GM18505 (cell line): Measurements from ENCODE around the gene DPP6.

ENCODE experiments used
- ATAC-seq: cut with Tn5 transposase; IDR thresholded peaks from one replicate; pipeline ENCODE4 v1.9.1; 2021; ENCODE audit not compliant: unreplicated experiment
- POLR2A ChIP-seq: IDR thresholded peaks from 4 replicates; pipeline ENCODE4 v1.6.1; 2011; ENCODE audit warnings: borderline replicate concordance; ENCODE audit not compliant: insufficient read depth, insufficient read length; ENCODE audit errors: extremely low read depth

The DPP6 gene

DNA sequence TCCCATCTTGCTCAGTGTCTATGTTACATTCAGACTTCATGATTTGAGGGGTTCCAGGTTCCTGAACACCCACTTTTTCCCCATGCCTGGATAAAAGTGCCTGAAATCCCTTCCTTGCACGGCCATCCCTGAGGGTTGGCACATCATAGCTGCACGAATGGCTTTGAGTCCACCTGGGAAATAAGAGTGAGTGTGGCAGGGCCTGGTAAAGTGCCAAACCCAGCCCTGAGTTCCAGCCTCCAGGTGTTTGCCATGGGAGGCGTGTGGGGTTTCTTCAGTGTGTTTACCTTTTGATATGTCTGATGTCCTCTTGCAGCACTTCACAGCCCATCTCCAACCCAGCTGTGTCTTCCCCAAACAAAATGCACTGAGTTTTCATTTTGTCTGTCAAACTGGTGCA lies 805.0 kb downstream of the DPP6 start:
- no peak for ATAC-seq
- TF ChIP-seq POLR2A: no peak

DNA sequence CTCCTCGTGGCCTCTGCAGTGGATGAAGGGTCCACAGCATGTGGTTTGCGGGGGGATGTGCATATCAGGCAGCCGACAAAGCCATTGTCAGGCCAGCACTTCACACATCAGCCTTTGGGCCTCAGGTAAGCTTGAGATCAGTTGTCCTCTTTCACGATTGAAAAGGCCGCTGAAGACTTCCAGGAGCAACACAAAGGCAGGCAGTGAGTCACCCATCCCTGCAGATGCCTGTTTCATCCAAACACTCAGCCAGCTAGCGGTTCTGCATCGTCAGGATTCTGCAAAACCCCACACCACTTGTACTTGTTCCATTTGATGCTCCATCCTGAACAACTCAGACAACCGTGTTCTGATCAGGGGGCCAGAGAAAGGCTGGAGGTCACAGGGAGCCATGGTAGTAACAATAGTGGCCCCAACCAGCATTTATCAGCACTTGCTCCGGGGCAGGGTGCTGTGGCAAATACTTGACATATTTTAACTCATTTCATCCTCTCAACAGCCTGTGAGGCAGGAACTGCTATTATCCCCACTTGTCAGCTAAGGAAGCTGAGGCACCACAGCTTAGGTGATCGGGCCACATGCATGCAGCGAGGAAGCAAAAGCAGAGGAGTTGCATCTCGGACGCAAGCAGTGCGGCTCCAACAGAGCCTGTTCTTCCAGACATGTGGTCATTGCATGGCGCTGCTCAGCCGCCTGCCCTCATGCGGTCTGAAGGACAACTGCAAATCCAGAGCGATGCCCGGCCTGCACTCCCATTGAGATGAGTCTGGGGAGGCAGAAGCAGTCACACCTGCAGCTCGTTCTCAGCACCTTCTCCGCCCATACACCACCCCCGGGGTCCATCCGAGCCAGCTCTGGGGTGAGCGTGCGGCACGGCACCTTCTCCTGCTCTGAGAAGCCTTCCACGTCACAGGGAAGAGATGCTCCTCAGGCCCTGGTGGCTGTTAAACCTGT lies 805.8 kb downstream of the DPP6 start:
- ATAC-seq: no peak

DNA sequence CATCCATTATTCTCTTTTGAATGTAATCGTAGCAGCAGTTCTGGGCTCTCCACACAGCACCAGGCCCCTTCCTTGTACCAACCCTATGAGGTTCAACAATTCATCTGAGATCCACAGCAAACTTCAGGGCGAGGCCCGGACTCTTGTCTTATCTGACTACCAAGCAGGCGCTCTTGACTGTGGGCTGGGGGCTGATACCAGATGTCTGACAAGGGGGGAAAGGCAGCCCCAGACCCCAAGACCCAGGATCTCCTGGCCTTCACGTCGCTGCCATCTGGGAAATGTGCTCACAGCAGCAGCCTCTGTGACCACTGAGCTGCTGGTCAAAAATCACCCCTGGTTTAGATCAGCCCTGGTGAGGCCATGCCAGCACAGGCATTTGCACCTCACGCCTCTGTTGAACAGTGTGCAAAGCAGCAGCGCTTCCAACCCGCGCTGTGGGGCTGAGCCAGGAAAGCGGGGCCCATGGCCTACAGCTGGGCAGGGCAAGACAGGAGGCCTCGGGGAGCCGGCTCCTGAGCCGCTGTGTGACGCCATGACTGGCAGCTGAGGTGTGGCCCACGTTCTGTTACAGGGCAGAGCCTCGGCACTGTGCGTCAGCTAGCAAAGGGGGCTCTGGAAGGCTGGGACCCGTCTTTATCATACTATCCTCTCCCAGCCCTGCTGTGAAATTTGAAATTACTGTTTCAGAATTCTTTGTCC lies 806.8 kb downstream of the DPP6 start:
- TF ChIP-seq POLR2A: no peak

More for the DNA sequence above, 805.8 kb downstream of the DPP6 start:
- TF ChIP-seq POLR2A: no peak

DNA sequence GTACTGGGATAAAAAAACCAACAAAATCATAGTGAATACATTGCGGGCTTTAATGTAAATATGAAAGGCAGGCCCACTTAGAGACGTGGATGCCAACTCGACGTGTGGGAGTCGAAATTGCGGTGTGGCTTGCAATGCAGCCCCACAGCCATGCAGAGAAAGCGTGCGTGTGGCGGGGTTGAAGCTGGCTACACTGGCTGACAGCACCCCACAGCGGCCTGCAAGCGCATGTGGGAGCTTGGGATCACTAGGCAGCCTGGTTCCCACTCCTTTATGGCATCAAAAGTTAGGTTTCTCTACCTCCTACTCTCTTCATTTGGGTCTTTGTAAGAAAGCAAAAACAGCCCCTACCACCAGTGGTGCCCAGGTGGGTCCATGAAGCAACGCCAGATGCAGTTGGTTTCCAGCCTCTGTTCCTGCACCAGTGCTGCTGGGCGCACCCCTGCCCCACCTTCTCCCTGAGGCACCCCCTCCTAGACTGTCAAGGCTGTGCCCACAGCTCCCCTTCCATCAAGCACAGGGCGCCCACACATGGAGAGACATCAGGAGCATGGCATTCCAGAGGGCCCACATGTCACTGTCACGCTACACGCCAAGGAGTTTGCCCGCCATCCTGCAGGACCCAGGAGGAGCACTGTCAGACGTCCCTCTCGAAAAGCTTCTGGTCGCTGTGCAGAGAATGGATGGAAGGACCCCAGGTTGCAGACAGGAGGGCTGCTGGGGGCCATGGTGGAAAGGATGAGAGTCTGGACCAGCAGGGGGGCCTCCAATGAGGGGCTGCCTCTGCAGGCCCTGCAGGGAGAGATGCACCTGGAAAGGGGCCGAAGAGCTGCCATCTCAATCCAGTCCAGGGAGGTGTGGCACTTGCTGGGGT lies 807.8 kb downstream of the DPP6 start:
- TF ChIP-seq POLR2A: no peak
- no peak for ATAC-seq

More for the DNA sequence above, 806.8 kb downstream of the DPP6 start:
- ATAC-seq: no peak

DNA sequence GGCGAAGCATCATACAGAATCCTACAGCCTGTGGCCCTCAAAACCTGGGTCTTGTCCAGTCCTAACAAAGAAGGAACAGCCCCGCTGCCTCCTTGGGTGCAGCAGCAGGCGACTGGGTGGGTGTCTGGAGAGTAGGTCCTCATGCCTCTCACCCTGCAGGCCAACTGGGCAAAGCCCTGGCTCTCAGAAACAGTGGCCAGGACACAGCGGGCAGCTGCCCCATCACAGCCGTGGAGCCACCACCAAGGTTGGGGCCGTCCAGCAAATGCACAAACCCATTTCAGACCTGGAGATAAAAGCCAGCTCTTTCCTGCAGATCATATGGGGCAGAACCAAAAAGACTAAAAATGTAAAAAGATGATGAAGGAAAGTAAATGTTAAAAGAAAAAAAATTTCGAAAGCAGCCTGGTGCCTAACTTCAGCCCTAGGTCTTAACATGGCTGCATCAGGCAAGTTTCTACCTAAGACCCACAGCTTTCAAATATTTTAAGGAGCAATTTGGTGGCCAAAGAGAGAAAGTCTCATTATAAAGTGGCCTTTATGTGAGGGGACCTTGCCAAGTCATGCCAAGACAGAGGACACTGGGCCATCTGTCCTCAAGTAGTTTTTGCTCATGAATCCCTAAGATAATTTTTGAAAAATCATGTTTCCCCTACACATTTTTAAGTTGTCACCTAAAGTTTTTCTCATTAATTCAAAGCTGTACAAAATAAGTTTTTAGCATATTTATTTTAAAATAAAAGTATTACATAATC lies 808.6 kb downstream of the DPP6 start:
- no peak for TF ChIP-seq POLR2A
- ATAC-seq: no peak

DNA sequence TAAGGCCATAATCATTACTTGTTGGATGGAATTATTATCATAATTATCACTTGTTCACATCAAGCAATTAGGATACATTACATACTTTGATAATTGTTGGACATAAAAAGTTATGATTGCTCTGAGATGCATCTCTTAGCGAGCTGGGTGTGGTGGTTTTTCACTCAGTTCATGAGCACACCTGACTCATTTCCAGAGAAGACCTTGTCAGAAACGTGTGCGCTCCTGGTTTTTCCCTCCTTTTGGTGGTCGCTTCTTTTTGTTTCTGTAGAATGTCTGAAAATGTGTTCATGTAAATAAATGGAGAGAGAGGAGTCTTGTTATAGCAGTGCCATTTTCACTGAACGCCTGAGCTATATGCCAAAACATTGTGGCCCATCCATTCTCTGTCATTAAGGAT lies 809.4 kb downstream of the DPP6 start:
- no peak for ATAC-seq
- no peak for TF ChIP-seq POLR2A

DNA sequence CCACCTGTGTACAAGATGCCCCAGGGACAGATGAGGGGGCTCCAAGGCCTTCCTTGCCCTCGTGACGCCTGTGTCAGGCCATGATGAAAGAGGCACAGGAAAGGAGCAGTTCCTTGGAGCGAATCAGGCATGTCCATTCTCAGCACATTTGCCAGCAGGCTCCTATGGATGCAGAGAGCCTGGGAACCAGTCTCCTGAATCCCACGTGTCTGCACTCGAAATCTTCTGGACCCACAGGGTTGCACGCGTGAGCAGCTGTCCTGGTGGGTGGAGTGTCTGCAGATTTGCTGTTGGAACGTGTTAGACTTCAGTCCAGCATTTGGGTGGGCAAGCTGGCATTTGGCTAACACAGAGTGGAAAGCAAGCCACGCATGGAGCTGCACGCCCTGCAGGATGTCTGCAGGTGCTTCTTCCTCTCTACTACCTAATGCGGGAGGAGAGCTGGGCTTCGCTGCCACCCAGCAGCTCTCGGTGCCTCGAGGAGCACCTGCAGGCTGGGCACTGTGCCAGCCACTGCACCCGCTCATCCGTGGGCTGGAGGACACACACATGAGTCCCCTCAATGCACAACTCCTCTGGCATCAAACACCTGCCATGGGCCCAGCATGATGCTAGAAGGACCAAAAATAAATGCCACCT lies 810.1 kb downstream of the DPP6 start:
- no peak for ATAC-seq
- no peak for TF ChIP-seq POLR2A

DNA sequence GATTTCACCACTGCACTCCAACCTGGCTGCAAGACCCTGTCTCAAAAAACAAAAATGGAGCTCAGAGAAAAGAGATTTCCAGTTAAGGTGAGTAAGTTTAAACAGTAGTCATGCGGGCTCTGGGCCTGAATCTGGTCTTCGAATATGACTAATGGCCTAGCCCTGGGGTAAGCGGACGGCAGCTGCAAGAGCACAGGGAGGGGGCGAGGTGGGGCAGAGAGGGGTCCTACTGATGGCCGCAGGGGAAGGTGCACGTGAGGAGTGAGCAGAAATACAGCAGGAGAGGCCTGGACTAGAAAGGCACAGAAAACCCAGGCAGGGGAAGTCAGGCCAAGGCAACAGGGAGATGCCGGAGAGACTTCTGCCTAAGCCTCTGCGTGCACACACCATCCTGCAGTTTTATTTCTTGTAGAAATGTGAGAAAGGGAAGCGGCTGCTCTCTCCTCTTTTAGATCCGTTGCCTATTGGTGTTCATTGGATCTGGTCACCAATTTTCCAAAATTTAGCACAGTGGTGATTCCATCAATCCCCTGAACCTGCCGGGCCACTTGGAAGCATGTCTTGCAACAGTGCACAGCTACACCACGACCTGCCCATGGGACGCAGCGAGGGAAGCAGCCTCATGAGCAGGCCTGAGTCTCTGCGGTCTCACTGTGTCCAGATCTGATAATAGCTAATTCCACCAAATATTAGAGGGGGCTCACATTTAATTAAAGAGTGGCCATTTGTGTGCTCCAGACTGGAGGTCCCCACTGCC lies 811.7 kb downstream of the DPP6 start:
- ATAC-seq: no peak

DNA sequence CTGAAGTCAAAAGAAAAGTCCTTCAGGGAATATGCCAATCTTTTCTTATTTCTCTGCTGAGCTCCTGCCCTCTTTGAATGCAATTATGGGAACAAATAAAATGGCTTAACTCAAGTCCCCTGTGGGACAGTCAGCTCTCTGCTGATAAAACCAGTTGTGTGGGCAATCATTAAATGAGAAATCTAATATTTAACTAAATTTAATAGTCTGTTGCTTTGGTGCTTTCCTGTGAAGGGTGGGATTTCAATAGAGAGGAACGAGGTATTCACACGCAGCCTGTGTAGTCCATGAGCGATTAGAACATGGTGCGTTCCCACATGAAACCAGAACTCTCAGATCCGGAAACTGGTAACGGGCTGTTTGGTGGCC lies 812.3 kb downstream of the DPP6 start:
- ATAC-seq: no peak
- no peak for TF ChIP-seq POLR2A

More for the DNA sequence above, 811.7 kb downstream of the DPP6 start:
- TF ChIP-seq POLR2A: no peak

DNA sequence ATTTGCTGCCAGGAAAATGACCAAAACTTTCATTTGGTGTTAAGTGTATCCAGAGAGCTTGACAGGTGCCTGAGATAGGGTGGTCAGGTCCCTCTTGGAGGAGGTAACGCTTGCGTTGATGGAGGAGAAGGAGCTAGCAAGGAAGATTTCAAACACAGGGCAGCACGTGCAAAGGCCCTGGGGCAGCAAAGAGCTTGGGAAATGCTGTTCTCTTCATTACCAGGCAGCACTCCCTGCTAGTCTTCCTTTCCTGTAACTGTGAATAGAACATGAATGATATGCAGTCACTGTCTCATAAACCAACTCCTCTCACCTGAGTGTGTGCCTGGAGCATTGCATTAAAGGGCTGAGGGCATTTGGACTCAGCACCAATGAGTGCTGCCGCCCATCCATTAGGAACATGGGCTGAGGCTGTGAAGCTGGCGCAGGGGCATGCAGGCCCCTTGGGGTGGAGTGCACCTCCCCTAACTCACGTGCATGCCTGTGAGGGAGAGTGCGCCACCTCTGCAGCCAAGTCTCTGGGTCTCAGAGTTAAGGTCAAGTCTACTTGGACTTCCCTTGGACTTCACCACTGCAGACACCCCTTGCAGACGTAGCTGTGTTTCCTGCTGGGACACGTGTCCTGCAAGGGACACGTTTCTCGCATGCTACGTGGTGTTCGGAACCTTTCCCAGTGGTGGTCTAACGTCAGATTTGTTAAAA lies 813.9 kb downstream of the DPP6 start:
- TF ChIP-seq POLR2A: no peak
- ATAC-seq: no peak

DNA sequence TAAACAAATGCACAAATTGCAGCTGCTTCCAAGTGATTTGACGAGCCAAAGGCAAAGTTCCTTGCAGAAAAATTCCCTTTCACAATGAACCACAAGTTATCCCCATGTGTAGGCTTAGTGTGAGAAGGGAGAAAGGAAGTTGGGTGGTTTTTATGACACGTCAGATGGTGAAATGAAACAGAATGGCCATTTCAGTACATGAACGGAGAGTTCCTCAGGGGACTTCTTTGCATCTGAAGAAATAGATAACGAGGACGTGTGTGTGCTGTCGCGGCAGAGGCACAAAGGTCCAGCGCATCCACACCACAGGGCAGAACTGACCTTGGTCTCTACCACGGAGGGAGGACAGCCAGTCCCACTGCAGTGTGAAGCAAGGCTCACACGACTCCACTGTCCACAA lies 814.9 kb downstream of the DPP6 start:
- ATAC-seq: no peak

DNA sequence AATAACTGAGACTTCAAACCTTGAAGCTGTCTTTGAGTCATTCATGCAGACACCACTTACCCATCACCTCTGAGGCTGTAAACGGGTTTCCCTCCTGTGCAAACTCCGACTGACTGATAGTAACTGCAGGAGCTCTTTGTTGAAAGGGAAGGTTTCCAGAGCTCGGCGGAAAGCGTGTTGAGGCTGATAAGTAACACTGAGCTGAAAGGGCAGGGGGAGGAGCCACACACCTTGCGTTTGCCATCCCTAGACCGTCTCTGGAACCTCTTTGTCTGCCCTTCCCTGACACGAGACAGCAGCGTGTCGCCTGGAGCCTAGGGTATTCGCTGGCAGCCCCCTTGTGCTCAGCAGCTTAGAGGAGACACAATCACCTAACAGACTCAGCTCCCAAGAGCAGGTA lies 816.7 kb downstream of the DPP6 start:
- no peak for ATAC-seq
- no peak for TF ChIP-seq POLR2A

More for the DNA sequence above, 814.9 kb downstream of the DPP6 start:
- no peak for TF ChIP-seq POLR2A
